K562 (cell line): ENCODE data around the gene APP. TPM values are rescaled to one million over a fixed set of nuclear protein-coding genes. Genes with fewer than 3 reads are reported as not detected.

Experiments
- KLF1 ChIP-seq: fragments of 450-650 bp; IDR thresholded peaks from 2 replicates; pipeline ENCODE4 v1.6.1; 2016; ENCODE audit warnings: missing genetic modification characterization, missing compliant biosample characterization
- SNIP1 ChIP-seq: fragments of 450-650 bp; IDR thresholded peaks from 2 replicates; pipeline ENCODE4 v1.7.1; 2017; ENCODE audit warnings: low read depth, mild to moderate bottlenecking
- TAL1 ChIP-seq: fragments of 450-650 bp; IDR thresholded peaks from 2 replicates; pipeline ENCODE4 v1.6.1; 2016; ENCODE audit warnings: mild to moderate bottlenecking
- TEAD1 ChIP-seq, 2 experiments: fragments of 450-650 bp in 1 of 2; sonication (generic) in 1 of 2; formaldehyde crosslinking; IDR thresholded peaks; 2 replicates each; pipeline versions ENCODE4 v1.4.0 to v1.8.0; 2020 to 2022; ENCODE audit warnings: mild to moderate bottlenecking in 2 of 2, missing genetic modification reagents in 1 of 2
- ZFP30 ChIP-seq: fragments of 250-450 bp; sonication (Bioruptor Pico); IDR thresholded peaks from 2 replicates; pipeline ENCODE4 v1.8.0; 2022; ENCODE audit warnings: moderate library complexity, mild to moderate bottlenecking, inconsistent platforms, borderline replicate concordance
- polyA plus RNA-seq, 8 experiments: library from polyadenylated mRNA; depleted of rRNA in 4 of 8; stranded (reverse) in 5 of 8; unstranded in 3 of 8; fragments of >200 nt; fragmentation: Nextera tagmentation in 2 of 8; fragmentation: Illumina TruSeq in 1 of 8; extraction: Ambion mirVana in 2 of 8; extraction: Trizol in 1 of 8; gene quantifications; 2 replicates each; pipeline versions ENCODE4 v1.2.1 to v1.2.3, GENCODE V29; 2011 to 2014; ENCODE audit warnings: inconsistent platforms in 1 of 8, missing spikeins in 1 of 8
- total RNA-seq, 7 experiments: library from RNA; depleted of rRNA in 6 of 7; stranded (reverse); fragments of >200 nt in 6 of 7; fragmentation: Illumina TruSeq in 2 of 7; extraction: Trizol in 2 of 7; gene quantifications; 2 replicates each; pipeline versions ENCODE4 v1.2.1 to v1.2.3, GENCODE V29; 2011 to 2021; ENCODE audit warnings: low replicate concordance in 1 of 7
- TF ChIP-seq, protein P1 (sequence below), 2 experiments: fragments of 450-650 bp; formaldehyde crosslinking in 1 of 2; IDR thresholded peaks; 2 replicates each; pipeline versions ENCODE4 v1.4.0 to v1.6.1; 2014 to 2020; ENCODE audit warnings: mild to moderate bottlenecking in 2 of 2, borderline replicate concordance in 1 of 2, low read depth in 1 of 2
- TF ChIP-seq, protein P2 (sequence below): sonication (generic); formaldehyde crosslinking; IDR thresholded peaks from 2 replicates; pipeline ENCODE4 v1.8.1; 2023; ENCODE audit warnings: mild to moderate bottlenecking, missing genetic modification reagents
- TF ChIP-seq, protein P3 (sequence below), 2 experiments: fragments of 450-650 bp; IDR thresholded peaks; 2 replicates each; pipeline ENCODE4 v1.6.1; 2016; ENCODE audit warnings: mild to moderate bottlenecking in 2 of 2, borderline replicate concordance in 1 of 2, low read depth in 1 of 2, moderate library complexity in 1 of 2

Gene APP
- total and polyA plus RNA-seq, 9 of the 15 experiments (the other 6 are each of a cell fraction or from before 2014, with no cell fraction given), result 0.01 to 1.5 (median 0.16) TPM; not detected in 5

DNA sequence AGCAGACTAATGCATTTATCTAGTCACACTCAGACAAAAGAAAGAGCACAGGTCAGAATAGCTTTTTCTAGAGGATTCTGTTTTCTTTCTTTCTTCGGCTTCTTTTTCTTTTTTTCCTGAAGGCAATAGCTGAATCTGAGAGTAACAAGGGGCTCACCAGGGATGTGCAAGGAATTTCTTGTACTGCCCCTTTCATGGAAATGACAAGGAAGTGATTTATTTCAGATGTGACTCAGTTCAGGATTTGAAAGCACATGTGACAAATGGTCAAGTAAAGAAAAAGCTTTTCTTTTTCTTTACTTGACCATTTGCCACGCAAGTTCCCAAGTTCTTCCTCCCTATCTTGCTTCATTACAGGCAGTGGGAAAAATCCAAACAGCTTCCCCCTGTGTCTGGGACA, 233.8 kb downstream of the APP start (continued):
- TF ChIP-seq, protein P1, sequence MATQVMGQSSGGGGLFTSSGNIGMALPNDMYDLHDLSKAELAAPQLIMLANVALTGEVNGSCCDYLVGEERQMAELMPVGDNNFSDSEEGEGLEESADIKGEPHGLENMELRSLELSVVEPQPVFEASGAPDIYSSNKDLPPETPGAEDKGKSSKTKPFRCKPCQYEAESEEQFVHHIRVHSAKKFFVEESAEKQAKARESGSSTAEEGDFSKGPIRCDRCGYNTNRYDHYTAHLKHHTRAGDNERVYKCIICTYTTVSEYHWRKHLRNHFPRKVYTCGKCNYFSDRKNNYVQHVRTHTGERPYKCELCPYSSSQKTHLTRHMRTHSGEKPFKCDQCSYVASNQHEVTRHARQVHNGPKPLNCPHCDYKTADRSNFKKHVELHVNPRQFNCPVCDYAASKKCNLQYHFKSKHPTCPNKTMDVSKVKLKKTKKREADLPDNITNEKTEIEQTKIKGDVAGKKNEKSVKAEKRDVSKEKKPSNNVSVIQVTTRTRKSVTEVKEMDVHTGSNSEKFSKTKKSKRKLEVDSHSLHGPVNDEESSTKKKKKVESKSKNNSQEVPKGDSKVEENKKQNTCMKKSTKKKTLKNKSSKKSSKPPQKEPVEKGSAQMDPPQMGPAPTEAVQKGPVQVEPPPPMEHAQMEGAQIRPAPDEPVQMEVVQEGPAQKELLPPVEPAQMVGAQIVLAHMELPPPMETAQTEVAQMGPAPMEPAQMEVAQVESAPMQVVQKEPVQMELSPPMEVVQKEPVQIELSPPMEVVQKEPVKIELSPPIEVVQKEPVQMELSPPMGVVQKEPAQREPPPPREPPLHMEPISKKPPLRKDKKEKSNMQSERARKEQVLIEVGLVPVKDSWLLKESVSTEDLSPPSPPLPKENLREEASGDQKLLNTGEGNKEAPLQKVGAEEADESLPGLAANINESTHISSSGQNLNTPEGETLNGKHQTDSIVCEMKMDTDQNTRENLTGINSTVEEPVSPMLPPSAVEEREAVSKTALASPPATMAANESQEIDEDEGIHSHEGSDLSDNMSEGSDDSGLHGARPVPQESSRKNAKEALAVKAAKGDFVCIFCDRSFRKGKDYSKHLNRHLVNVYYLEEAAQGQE (IDR thresholded peaks at IDR 0.05; ENCODE audit: borderline replicate concordance), result no peak
- TF ChIP-seq, protein P1 (CRISPR knock-in tag; IDR thresholded peaks at IDR 0.05; ENCODE audit: low read depth), result no peak
- TF ChIP-seq ZFP30 (CRISPR knock-in tag), result no peak
- TF ChIP-seq SNIP1, result no peak
- TF ChIP-seq KLF1 (tag), result no peak
- TF ChIP-seq, protein P2, sequence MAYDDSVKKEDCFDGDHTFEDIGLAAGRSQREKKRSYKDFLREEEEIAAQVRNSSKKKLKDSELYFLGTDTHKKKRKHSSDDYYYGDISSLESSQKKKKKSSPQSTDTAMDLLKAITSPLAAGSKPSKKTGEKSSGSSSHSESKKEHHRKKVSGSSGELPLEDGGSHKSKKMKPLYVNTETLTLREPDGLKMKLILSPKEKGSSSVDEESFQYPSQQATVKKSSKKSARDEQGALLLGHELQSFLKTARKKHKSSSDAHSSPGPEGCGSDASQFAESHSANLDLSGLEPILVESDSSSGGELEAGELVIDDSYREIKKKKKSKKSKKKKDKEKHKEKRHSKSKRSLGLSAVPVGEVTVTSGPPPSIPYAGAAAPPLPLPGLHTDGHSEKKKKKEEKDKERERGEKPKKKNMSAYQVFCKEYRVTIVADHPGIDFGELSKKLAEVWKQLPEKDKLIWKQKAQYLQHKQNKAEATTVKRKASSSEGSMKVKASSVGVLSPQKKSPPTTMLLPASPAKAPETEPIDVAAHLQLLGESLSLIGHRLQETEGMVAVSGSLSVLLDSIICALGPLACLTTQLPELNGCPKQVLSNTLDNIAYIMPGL, result no peak
- no peak for TF ChIP-seq TAL1
- TF ChIP-seq TEAD1 (CRISPR knock-in tag; IDR thresholded peaks at IDR 0.05), result no peak
- TF ChIP-seq, protein P3, sequence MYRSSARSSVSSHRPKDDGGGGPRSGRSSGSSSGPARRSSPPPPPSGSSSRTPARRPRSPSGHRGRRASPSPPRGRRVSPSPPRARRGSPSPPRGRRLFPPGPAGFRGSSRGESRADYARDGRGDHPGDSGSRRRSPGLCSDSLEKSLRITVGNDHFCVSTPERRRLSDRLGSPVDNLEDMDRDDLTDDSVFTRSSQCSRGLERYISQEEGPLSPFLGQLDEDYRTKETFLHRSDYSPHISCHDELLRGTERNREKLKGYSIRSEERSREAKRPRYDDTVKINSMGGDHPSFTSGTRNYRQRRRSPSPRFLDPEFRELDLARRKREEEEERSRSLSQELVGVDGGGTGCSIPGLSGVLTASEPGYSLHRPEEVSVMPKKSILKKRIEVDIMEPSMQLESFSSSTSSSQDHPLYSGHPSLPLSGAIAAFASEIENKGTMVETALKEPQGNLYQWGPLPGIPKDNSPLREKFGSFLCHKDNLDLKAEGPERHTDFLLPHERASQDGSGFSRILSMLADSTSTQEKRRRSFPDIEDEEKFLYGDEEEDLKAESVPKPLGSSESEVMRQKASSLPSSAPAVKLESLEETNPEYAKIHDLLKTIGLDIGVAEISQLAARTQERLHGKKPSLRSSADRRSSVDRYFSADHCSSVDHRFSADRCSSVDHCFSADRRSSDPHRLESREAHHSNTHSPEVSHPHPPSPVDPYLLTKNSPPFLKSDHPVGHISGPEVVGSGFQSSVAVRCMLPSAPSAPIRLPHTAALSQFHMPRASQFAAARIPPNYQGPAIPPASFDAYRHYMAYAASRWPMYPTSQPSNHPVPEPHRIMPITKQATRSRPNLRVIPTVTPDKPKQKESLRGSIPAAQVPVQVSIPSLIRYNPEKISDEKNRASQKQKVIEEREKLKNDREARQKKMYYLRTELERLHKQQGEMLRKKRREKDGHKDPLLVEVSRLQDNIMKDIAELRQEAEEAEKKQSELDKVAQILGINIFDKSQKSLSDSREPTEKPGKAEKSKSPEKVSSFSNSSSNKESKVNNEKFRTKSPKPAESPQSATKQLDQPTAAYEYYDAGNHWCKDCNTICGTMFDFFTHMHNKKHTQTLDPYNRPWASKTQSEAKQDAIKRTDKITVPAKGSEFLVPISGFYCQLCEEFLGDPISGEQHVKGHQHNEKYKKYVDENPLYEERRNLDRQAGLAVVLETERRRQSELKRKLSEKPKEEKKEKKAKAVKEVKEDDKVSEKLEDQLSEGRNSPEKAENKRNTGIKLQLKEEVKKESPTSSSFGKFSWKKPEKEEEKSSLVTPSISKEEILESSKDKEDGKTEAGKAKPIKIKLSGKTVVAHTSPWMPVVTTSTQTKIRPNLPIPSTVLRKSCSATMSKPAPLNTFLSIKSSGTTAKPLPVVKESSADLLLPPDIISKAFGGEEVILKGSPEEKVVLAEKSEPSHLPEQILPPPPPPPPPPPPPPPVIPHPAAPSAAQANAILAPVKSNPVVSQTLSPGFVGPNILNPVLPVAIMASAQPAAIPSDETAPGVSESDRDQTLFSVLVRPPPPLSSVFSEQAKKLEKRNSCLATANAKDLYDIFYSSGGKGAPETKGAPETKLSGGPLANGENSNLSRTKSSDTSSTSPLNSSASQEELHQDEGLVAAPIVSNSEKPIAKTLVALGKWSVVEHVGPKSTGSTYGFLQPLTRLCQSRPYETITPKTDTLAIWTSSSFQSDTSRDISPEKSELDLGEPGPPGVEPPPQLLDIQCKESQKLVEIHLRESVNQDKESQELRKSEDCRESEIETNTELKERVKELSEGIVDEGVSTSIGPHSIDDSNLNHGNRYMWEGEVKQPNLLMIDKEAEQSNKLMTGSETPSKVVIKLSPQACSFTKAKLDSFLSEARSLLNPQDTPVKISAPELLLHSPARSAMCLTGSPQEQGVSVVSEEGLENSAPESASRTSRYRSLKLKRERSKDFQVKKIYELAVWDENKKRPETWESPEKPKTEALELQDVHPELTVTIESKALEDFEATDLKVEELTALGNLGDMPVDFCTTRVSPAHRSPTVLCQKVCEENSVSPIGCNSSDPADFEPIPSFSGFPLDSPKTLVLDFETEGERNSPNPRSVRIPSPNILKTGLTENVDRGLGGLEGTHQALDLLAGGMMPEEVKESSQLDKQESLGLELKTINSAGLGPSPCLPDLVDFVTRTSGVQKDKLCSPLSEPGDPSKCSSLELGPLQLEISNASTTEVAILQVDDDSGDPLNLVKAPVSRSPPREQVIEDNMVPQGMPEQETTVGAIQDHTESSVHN (IDR thresholded peaks at IDR 0.05; ENCODE audit: borderline replicate concordance in 1 of 2, low read depth in 1 of 2), result no peak
